Stimulated activated CD8-positive, alpha-beta memory T cell treated with anti-CD3 and anti-CD28 coated beads, Interleukin-2, amount 100 ng/mL, for 48 hours (primary cell): ENCODE measurements around the gene NPHP4.

Experiments used
- DNase-seq, 2 donors: peaks; one replicate each; pipeline ENCODE4 v3.0.0-alpha.2; 2020; ENCODE audit warnings: low read depth in 2 of 2

Gene NPHP4

DNA sequence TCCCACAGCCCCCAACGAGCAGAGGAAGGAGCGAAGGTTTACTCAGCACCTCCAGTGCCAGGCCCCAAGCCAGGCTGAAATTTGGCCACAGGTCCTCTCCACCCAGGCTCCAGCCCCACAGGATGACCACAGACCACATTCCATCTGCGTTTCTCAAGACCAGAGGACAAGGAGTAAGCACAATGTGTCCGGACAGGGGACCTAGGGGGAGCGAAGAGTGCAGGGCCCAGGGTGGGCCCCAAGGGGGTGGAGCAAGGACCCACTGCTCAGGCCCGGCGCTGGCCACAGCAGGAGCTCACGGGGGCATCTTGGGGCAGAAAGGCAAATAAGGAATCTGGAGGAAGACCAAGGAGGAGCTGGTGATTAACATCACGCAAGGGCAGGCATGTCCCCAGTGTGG lies 100.5 kb downstream of the NPHP4 start:
- no peak for DNase-seq

- no peak for DNase-seq
Observed at GRCh38 chr1:5891137-5891536, 101.1 kb downstream of the NPHP4 start.

DNA sequence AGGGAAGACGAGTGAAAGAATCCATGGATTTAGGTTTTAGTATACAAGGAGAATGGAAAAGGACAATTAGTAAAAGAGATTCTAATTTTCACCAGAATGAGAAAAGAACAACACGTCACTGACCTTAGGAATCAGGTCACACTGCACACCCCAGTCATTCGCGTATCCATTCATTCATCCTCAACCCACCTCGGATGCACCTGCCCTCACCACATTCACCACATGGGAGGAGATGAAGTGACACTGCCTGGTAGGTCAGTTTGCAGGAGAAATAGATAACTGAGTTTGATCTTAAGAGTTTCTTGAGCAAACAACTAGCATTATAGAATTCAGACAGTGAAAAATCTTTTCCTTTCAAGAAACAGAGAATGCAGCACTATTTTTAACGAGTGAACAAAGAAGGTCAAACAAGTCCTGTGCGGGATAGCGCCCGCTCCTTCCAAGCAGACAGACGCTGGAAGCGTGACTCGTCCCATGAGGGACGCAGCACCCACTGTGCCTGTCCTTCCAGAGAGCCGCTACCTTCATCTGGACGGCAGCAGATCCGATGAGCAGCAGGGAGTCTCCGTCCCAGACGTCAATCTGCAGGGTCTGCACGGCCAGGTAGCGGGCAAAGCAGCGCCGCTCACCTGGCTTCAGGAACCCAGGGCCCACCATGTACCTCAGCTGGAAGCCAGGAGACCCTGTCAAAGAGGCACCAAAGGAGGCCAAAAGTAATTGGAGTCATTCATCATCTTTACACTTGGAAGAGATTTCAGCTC lies 101.7 kb downstream of the NPHP4 start:
- DNase-seq: no peak

GRCh38 chr1:5889901-5890300 lies 102.3 kb downstream of the NPHP4 start:
- no peak for DNase-seq

DNA sequence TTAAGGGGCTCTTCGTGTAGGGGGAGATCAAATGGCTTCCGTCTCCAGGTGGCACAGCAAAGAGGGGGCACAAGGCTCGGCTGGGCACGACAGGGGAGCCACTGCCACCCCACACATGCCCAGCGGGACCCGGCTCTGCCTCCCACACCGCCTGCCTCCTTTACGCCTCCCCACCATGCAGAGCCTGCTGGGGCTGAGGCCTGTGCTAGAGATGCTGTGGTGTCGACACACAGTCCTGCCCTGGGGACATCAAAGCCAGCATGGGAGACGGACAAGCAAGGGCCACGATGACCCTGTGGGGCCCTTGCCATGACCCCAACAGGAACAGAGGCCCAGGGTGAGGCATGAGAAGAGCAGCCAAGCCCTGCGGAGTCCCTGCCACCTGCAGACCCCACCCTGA lies 102.8 kb downstream of the NPHP4 start:
- no peak for DNase-seq

GRCh38 chr1:5888606-5889211 lies 103.5 kb downstream of the NPHP4 start:
- DNase-seq: no peak

- DNase-seq: no peak
Observed at GRCh38 chr1:5887971-5888361, 104.3 kb downstream of the NPHP4 start.

GRCh38 chr1:5887349-5887970 lies 104.8 kb downstream of the NPHP4 start:
- no peak for DNase-seq

- DNase-seq: no peak
Observed at GRCh38 chr1:5886541-5887348, 105.5 kb downstream of the NPHP4 start.

DNA sequence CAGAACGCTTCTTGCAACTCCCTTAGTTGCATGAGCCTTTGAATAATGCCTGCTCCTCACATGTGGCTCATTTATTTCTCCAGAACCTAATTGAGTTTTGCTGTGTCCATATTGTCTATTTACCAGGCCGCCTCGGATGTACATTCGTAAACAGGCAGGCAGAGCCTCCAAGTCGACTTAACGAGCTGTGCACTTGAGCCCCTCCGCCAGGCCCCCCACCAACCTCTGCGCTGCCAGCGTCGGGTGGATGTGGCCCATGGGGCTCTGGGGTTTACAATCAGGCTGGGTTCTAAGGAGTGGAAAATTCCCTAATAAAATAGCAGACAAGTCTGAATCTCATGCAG lies 106.1 kb downstream of the NPHP4 start:
- no peak for DNase-seq

DNA sequence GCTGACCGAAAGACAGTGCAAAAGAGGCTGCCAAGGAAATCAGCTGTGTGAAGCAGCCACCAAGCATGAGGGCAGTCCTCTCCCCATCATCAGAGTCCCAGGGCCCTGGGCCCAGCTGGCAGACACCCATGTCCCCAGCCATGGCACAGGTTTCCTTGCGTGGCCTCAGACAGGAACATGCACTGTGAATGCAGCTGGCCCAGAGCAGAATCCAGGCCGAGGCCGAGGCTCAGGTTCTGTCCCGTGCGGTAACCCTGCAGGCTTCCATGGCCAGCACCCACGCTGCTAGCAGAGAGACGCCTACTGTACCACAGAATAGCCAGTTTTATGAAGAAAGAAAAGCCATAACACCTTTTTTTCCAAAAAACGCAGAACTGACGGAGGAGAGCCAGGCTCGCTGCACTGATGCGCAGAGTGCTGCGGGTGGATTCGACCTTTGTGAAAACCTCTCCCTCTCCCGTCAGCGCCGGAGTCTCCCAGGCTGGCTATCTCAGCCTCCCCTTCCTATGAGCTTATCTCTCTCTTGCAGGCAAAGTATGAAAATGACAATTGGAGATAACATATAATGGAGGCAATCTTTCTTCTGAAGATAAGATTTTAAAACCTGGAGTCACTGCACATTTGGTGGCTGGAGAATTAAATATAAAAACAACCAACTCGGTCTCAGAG lies 106.6 kb downstream of the NPHP4 start:
- DNase-seq: no peak

DNA sequence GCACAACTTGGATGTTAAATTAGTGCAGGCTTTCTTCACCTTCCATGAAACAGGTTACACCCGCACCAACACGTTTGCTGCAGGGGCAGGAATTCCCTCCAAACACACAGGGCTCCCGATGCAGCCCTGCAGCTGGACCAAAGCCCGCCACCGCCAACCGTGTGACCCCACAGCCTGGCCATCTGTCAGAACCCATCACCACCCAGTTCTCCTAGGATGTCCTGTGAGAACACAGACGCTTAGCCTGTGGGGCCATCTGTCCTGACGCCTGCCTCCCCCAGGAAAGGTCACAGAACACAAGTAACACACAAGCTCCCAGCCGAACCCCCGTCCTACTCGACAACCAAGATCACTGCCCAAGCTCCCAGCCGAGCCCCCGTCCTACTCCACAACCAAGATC lies 108.1 kb downstream of the NPHP4 start:
- no peak for DNase-seq

GRCh38 chr1:5883129-5884048 lies 108.8 kb downstream of the NPHP4 start:
- DNase-seq: no peak

GRCh38 chr1:5882367-5883128 lies 109.7 kb downstream of the NPHP4 start:
- DNase-seq: no peak

GRCh38 chr1:5881526-5882222 lies 110.6 kb downstream of the NPHP4 start:
- no peak for DNase-seq

DNA sequence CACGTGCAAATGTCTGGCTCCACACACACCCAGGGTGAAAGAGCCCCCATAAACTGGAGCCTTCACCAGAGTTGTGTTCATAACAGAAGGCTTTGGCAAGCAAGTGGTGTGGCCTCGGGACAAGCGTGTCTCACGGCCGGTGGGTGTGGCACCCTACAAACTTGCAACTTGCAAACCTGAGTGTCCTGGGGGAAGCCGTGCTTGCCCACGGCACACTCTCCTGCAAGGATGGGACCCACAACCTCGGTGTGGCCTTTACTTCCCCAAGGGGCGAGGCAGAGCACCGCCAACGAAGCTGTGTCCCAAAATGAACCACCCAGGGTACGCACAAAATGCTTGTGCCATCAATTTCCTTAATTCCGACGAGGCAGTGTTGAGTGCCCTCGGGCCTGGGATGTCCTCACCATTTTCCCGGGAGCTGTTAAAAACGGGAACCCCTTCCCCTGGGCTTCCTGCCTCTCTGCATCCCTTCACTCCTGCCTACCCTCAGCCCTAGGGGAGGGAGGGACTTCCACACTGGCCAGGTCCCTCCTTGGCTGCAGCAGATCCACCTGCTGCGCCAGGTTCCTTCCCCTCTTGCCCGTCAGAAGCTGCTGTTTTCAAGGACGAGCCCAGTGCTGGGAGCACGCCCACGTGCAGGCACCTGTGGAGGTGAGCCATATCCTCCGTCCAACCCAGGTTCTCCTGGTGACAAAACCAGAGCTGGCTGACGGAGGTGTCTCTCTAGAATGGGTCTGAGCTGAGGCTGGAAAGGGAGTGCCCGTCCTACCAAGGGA lies 111.4 kb downstream of the NPHP4 start:
- no peak for DNase-seq

GRCh38 chr1:5879421-5879820 lies 112.8 kb downstream of the NPHP4 start:
- DNase-seq: no peak

GRCh38 chr1:5878971-5879370 lies 113.3 kb downstream of the NPHP4 start:
- DNase-seq: no peak
